D721Med (cell line): ENCODE data around the gene ARFGAP1.

ENCODE experiments used
- DNase-seq: peaks from one replicate; pipeline ENCODE4 v3.0.0; 2011; ENCODE audit warnings: low spot score; ENCODE audit not compliant: insufficient read length
- FAIRE-seq: peaks from 2 replicates; lab custom pipeline; 2011; peaks lifted over from hg19 to GRCh38; lab: Jason Lieb, UNC
- TF ChIP-seq, protein P1 (sequence below): IDR thresholded peaks from 2 replicates; pipeline ENCODE4 v1.5.1; 2012; ENCODE audit warnings: mild to moderate bottlenecking, control low read depth; ENCODE audit not compliant: insufficient read depth; ENCODE audit errors: missing control alignments

Gene ARFGAP1

DNA sequence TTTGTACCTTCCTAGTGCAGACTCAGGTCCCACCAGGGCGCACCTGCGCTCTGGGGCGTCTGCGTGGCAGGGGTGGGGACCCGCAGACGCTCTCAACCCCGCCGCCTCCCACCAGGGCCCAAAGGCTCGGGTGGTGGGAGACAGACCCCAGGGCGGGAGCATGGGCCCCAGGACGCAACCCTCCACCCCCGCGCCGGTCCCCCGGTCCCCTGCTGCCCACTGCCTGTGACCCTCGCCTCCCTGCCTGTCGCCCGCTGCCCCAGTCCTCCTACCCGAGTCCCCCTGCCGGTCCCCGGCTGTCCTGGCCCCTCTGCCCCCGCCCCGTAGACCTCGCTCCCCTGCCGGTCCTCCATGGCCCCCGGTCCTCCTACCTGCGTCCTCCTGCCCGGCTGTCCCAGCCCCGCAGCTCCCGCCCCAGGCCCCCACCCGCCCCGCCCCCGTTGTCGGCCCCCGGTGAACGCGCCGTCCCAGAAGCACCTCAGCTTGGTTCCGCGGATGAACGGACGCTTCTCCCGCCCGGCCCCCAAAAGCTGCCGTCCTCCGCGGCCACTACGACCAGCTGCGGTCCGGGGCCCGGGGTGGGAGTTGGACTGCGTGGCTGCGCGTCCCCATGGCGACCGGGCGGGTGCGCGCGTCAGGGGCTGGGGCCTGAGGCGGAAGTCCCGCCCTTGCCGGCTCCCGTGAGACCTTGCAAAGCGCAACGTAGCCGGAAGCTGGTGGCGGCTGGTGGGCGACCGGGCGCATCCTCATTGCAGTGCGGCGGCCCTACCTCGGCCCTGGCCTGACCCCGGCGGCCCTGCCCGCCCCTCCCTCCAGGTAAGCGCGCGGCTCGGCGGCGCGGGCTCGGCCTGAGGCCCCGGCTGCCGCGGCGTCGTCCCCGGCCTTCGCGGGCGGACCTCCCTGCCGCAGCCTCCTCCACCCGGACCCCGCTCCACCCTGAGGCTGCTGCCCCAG, at the start of gene ARFGAP1:
Gene ARFGAP1, plus strand, starts transcription at position 709 of the 954 bp plus-strand sequence. CDS start 2,768 bp downstream, outside the sequence.
- no peak for FAIRE-seq

DNA sequence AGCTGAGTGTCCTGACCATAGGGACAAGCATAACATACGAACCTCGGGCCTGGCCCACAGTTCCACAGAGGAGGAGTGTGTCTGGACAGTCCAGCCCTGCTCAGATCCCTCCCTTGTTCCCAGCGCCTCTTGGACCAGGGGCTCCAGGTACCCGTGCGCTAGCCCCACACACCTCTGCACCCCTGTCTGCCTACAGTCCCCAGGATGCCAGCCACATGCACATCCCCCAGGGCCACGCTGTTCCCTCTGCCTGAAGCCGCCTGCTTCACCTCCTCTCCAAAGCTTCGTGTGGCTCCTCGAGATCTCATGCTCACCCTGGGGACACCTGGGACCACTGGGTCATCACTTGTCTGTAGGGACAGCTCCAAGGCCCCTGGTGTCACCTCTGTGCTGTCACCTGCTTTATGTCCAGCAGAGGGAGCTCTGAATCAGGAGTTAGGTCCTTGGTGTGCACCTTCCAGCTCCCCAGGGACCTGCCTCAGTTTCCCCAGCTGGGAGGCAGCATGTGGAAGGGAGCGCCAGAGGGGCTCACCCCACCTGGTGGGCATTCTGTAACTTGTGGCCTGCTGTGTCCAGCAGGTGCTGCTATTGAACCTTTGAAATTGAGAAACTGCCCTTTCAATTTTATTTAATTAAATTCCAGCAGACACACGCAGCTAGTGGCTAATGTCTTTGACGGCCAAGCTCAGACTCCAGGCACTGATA, 49.3 kb upstream of the ARFGAP1 start:
- DNase-seq (peak; percentile 45), FAIRE-seq (no peak)
- TF ChIP-seq, protein P1, sequence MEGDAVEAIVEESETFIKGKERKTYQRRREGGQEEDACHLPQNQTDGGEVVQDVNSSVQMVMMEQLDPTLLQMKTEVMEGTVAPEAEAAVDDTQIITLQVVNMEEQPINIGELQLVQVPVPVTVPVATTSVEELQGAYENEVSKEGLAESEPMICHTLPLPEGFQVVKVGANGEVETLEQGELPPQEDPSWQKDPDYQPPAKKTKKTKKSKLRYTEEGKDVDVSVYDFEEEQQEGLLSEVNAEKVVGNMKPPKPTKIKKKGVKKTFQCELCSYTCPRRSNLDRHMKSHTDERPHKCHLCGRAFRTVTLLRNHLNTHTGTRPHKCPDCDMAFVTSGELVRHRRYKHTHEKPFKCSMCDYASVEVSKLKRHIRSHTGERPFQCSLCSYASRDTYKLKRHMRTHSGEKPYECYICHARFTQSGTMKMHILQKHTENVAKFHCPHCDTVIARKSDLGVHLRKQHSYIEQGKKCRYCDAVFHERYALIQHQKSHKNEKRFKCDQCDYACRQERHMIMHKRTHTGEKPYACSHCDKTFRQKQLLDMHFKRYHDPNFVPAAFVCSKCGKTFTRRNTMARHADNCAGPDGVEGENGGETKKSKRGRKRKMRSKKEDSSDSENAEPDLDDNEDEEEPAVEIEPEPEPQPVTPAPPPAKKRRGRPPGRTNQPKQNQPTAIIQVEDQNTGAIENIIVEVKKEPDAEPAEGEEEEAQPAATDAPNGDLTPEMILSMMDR = peak; percentile 52

More for the DNA sequence above, at the start of gene ARFGAP1:
- TF ChIP-seq, protein P1 = no peak
- peak; percentile 97 for DNase-seq

DNA sequence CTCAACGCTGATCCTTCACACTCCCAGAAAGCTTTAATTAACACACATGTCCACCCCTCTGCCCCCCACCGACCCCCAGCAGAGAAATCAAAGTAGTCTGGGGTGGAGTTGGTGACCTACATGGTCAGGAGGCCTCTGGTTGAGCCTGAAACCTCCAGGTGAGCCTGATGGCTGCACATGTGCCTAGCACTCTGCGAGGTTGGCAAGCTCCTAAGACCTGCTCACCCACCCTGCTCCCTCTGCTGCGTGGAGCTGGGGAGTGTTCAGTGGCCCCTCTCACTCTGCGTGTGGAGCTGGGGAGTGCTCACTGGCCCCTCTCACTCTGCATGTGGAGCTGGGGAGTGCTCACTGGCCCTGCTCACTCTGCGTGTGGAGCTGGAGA, 48.8 kb upstream of the ARFGAP1 start:
- FAIRE-seq = no peak
- TF ChIP-seq, protein P1 = no peak
- DNase-seq = no peak

DNA sequence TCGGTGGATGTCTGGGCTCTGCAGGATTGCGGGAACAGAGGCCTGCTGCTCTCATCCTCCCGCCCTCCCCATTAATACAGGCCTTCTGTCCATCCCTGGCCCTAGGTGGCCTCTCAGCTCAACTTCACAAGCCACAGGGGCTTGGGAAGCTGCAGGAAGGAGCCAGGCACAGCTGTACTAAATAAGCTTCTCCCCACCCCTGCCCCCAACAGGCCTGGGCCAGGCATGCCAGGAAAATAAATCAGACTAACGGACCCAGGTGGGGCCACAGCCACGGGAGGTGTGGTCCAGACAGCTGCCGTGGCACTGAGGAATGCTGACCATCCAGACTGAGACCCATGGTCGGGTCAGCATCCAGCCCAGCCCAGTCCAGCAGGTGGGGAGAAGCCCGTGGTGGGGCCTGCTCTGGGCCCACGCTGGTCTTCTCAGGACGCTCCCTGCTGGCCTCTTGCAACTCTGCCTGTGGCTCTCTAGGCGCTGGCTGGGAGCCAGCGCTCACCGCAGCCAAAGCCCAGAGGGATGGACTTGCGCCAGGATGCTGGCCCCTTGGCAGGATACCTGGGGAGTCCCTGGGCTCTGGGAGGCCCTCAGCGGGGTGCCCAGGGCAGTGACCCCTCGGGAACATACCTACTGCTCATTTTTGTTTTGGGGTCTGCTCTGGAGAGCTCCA, 48.1 kb upstream of the ARFGAP1 start:
- TF ChIP-seq, protein P1 = no peak
- no peak for FAIRE-seq
- no peak for DNase-seq

DNA sequence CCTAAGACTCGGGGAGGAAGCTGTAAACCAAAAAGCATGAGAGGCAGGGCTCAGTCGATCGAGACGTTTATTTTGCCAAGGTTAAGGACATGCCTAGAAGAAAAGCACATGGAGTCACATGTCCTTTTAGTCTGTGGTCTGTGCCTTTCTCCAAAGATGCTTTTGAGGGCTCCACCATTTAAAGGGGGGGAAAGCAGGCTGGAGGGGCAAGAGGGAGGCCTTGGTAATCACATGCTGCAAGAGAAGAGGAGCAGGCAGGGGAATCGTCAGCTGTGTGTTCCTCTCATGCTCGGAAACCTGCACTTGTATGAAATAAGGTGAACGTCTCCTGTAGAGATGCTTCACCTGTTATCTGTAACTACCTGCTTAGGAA, 47.5 kb upstream of the ARFGAP1 start:
- FAIRE-seq (no peak), DNase-seq (no peak)
- TF ChIP-seq, protein P1 = no peak

DNA sequence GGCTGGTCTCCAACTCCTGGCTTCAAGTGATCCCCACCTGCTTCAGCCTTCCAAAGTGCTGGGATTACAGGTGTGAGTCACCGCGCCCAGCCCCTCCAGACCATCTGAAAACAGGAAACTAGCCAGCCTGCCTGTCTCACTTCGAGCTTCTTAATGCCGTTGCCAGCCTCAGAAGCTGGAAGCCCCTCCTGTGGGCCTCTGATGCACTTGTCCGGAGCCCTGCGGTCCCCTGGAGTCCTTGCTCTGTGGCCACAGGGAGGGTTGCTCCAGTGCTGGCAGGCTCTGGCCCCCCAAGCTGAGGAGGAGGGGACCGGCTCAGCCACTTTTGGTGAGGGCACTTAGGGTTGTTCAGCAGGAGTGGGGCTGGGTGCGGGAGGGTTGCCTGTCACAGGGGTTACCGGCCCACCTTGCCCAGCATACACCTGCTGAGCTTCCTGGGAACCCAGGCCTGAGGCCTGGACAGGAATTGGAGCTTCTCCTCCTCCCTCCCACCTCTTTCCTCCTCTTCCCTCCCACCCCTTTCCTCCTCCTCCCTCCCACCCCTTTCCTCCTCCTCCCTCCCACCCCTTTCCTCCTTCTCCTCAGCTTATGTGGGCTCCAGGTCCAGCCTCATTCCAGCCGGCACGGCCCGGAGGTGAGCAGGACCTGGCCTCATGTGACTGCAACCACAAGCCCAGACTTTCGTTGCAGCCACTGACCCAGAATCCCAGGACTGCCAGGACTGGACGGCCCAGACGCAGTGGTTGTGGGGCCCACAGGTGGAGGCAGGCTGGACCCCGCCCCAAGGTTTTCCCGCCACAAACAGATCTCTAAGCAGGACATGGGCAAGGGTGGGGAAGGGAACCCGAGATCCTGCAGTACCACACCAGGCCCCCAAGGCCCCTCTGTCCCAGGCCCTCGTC, 46.3 kb upstream of the ARFGAP1 start:
- FAIRE-seq (no peak), DNase-seq (no peak)
- TF ChIP-seq, protein P1 = no peak
